Osteoblast (primary cell): ENCODE data around the gene FAIM2. TPM values are rescaled to one million over a fixed set of nuclear protein-coding genes. Genes with fewer than 3 reads are reported as not detected.

Experiments
- DNase-seq: peaks from one replicate; pipeline ENCODE4 v3.0.0; 2011; ENCODE audit warnings: low spot score, mixed read lengths; ENCODE audit not compliant: insufficient read length; ENCODE audit errors: missing footprints
- H2AFZ ChIP-seq: 2 replicates; pipeline ENCODE4 v1.6.0; 2011; ENCODE audit warnings: mild to moderate bottlenecking, low read length
- H3K27ac ChIP-seq: 2 replicates; pipeline ENCODE4 v1.5.1; 2011; ENCODE audit warnings: mild to moderate bottlenecking, low read depth, low read length, moderate library complexity
- H3K27me3 ChIP-seq: 2 replicates; pipeline ENCODE4 v1.6.0; 2012; ENCODE audit warnings: mild to moderate bottlenecking, control low read depth, inconsistent platforms, low read length, moderate library complexity; ENCODE audit not compliant: insufficient read depth
- H3K36me3 ChIP-seq: 2 replicates; pipeline ENCODE4 v1.5.1; 2011; ENCODE audit warnings: mild to moderate bottlenecking, low read length, control low read depth, moderate library complexity; ENCODE audit not compliant: insufficient read depth
- H3K4me1 ChIP-seq: 2 replicates; pipeline ENCODE4 v1.5.1; 2011; ENCODE audit warnings: mild to moderate bottlenecking, low read length, control low read depth, moderate library complexity; ENCODE audit not compliant: insufficient read depth
- H3K4me2 ChIP-seq: 2 replicates; pipeline ENCODE4 v1.6.0; 2011; ENCODE audit warnings: mild to moderate bottlenecking, low read length; ENCODE audit not compliant: insufficient read depth
- H3K4me3 ChIP-seq: fragments of 200-600 bp; sonication (generic); 3 replicates; pipeline ENCODE4 v1.5.1; 2012; ENCODE audit warnings: mild to moderate bottlenecking, low read length, inconsistent platforms; ENCODE audit not compliant: insufficient read depth
- H3K79me2 ChIP-seq: 2 replicates; pipeline ENCODE4 v1.6.0; 2012; ENCODE audit warnings: mild to moderate bottlenecking, low read length, control low read depth, inconsistent platforms; ENCODE audit not compliant: insufficient read depth
- H3K9me3 ChIP-seq: 2 replicates; pipeline ENCODE4 v1.5.1; 2011; ENCODE audit warnings: low read depth, low read length, control low read depth
- H4K20me1 ChIP-seq: 2 replicates; pipeline ENCODE4 v1.6.0; 2012; ENCODE audit warnings: mild to moderate bottlenecking, low read length, control low read depth; ENCODE audit not compliant: insufficient read depth
- total RNA-seq: library from RNA; depleted of rRNA; stranded (reverse); fragments of >200 nt; gene quantifications from 2 replicates; pipeline ENCODE4 v1.2.3, GENCODE V29; 2012
- TF ChIP-seq, protein P1 (sequence below): IDR thresholded peaks from 2 replicates; pipeline ENCODE4 v1.5.1; 2011; ENCODE audit warnings: mild to moderate bottlenecking, low read depth, low read length, moderate library complexity; ENCODE audit errors: extremely low read depth

FAIM2 gene
- total RNA-seq, 1 donor: 1.4 TPM

DNA sequence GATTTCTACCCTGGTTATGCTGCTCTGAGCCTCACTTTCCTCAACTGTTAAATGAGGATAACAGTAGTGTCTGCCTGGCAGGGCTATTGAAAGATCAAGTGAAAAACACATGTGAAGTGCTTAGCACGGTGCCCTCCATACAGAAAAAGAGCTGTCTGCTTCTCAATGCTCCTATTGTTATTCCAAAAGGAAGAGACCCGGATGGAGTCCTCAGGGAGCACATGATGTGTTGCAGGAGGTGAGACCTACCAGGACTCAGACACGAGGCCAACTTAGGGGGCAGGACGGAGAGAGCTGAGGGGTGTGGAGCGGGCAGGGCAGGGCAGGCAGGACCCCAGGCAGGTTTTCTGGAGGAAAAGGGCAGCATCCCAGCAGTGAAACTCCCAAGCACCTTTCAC, 8.9 kb downstream of the FAIM2 start:
- DNase-seq: no peak
- Histone ChIP-seq H3K27ac (no peak overlapping the region), H3K79me2 (no peaks in the 10 kb centered on the region), H3K4me3 (no peak overlapping the region), H3K9me3 (no peaks in the 10 kb centered on the region), H2AFZ (no peak overlapping the region), H4K20me1 (no peaks in the 10 kb centered on the region), H3K4me1 (no peaks in the 10 kb centered on the region), H3K27me3 (peaks cover 20% of the 10 kb centered on the region), H3K4me2 (no peak overlapping the region), H3K36me3 (no peaks in the 10 kb centered on the region)
- TF ChIP-seq, protein P1, sequence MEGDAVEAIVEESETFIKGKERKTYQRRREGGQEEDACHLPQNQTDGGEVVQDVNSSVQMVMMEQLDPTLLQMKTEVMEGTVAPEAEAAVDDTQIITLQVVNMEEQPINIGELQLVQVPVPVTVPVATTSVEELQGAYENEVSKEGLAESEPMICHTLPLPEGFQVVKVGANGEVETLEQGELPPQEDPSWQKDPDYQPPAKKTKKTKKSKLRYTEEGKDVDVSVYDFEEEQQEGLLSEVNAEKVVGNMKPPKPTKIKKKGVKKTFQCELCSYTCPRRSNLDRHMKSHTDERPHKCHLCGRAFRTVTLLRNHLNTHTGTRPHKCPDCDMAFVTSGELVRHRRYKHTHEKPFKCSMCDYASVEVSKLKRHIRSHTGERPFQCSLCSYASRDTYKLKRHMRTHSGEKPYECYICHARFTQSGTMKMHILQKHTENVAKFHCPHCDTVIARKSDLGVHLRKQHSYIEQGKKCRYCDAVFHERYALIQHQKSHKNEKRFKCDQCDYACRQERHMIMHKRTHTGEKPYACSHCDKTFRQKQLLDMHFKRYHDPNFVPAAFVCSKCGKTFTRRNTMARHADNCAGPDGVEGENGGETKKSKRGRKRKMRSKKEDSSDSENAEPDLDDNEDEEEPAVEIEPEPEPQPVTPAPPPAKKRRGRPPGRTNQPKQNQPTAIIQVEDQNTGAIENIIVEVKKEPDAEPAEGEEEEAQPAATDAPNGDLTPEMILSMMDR: no peak

GRCh38 chr12:49893753-49894750, 9.6 kb downstream of the FAIM2 start:
- H3K79me2 ChIP-seq: no peaks in the 10 kb centered on the region
- H3K4me1 ChIP-seq: no peaks in the 10 kb centered on the region
- TF ChIP-seq, protein P1: no peak
- H3K4me2 ChIP-seq: no peak overlapping the region
- no peak overlapping the region for H3K4me3 ChIP-seq
- no peaks in the 10 kb centered on the region for H3K36me3 ChIP-seq
- DNase-seq: peak; percentile 53
- H2AFZ ChIP-seq: no peak overlapping the region
- H3K27me3 ChIP-seq: peaks cover 18% of the 10 kb centered on the region
- H3K27ac ChIP-seq: no peak overlapping the region
- H3K9me3 ChIP-seq: no peaks in the 10 kb centered on the region
- H4K20me1 ChIP-seq: no peaks in the 10 kb centered on the region

GRCh38 chr12:49892732-49893317, 10.9 kb downstream of the FAIM2 start:
- Histone ChIP-seq H3K27me3 (peaks cover 19% of the 10 kb centered on the region), H3K4me2 (no peak overlapping the region)
- TF ChIP-seq, protein P1: no peak

More at GRCh38 chr12:49892732-49893317, 10.9 kb downstream of the FAIM2 start:
- H3K36me3 ChIP-seq: no peaks in the 10 kb centered on the region
- H4K20me1 ChIP-seq: no peaks in the 10 kb centered on the region
- no peaks in the 10 kb centered on the region for H3K79me2 ChIP-seq
- peak; percentile 53 for DNase-seq
- H2AFZ ChIP-seq: no peak overlapping the region
- H3K9me3 ChIP-seq: no peaks in the 10 kb centered on the region
- no peak overlapping the region for H3K4me3 ChIP-seq
- no peak overlapping the region for H3K27ac ChIP-seq
- no peaks in the 10 kb centered on the region for H3K4me1 ChIP-seq
